ENCODE results near the gene CDH4.

CDH4 gene

GRCh38 chr20:61652146-61652545 is 400.1 kb downstream of the CDH4 start:
- TF ChIP-seq POLR2A (IDR thresholded peaks at IDR 0.05; ENCODE audit: low read depth, low read length), result no peak
- FAIRE-seq, result no peak
- no peak for DNase-seq (ENCODE audit: insufficient read length, low spot score)

- DNase-seq (ENCODE audit: insufficient read length, low spot score) (no peak), FAIRE-seq (no peak)
- no peak for TF ChIP-seq POLR2A (IDR thresholded peaks at IDR 0.05; ENCODE audit: low read depth, low read length)
Measured at GRCh38 chr20:61654726-61655125, 402.7 kb downstream of the CDH4 start.

DNA sequence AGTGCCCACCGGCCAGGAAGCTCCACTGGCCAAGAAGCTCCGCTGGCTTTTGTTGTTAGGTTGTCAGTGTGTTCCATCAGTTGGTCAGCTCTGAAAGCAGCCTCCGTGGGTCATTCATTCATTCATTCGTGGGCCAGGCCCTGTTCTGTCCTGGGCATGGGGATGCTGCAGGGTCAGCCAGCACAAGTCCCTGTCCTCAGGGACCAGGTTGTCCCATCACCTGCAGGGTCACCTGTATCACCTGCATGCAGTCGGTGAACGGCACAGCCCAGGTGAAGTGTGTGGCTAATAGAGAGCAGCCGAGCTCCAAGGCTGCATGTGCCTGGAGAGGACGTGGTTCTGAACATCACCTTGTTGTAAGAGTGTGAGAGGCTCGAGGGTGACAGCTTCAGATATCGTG is 403.5 kb downstream of the CDH4 start:
- no peak for FAIRE-seq
- no peak for TF ChIP-seq POLR2A (IDR thresholded peaks at IDR 0.05; ENCODE audit: low read depth, low read length)

DNA sequence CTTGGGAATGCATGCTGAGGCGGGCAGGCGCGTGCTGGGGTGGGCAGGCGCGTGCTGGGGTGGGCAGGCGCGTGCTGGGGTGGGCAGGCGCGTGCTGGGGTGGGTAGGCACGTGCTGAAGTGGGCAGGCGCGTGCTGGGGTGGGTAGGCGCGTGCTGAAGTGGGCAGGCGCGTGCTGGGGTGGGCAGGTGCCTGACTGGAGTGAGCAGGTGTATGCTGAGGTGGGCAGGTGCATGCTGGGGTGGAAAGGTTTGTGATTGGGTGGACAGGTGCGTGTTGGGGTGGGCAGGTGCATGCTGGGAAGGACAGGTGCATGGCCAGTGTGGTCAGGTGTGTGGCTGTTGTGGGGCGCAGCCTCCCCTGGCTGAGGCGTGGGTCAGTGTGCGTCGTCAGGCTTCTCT is 404.1 kb downstream of the CDH4 start:
- DNase-seq (ENCODE audit: insufficient read length, low spot score) (no peak), FAIRE-seq (no peak)
- no peak for TF ChIP-seq POLR2A (IDR thresholded peaks at IDR 0.05; ENCODE audit: low read depth, low read length)

More for the DNA sequence above, 403.5 kb downstream of the CDH4 start:
- no peak for DNase-seq (ENCODE audit: insufficient read length, low spot score)

DNA sequence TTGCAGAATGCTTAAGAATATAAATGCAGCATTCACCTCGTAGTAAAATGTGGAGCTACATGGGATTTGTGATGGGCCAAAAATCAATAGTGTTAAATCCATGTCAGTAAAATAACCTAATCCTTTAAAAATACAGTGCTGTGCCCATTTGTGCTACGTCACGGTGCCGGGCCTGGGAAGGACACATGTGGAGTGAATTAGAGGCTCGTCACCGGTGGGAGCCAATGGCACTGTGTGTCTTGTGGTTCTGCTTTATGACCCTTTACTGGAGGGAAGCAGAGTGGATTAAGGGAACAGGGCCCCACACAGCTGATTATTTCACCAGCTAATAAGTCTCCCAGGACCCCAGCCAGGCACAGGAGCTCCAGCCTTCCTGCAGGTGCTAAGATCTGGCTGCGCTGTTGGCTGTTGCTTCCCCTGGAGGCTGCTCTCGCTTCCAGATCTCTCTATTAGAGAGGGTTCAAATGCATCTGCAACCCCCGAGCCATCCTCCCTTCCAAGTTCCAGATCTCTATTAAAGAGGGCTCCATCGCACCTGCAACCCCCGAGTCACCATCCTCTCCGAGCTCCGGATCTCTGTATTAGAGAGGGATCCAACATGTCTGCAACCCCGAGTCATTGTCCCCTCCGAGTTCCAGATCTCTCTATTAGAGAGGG is 405.8 kb downstream of the CDH4 start:
- no peak for TF ChIP-seq POLR2A (IDR thresholded peaks at IDR 0.05; ENCODE audit: low read depth, low read length)
- DNase-seq (ENCODE audit: insufficient read length, low spot score), result no peak
- no peak for FAIRE-seq

GRCh38 chr20:61658563-61658962 is 406.5 kb downstream of the CDH4 start:
- TF ChIP-seq POLR2A (IDR thresholded peaks at IDR 0.05; ENCODE audit: low read depth, low read length), result no peak
- FAIRE-seq, result no peak
- no peak for DNase-seq (ENCODE audit: insufficient read length, low spot score)

GRCh38 chr20:61659246-61659993 is 407.4 kb downstream of the CDH4 start:
- TF ChIP-seq POLR2A (IDR thresholded peaks at IDR 0.05; ENCODE audit: low read depth, low read length), result no peak
- FAIRE-seq, result no peak
- DNase-seq (ENCODE audit: insufficient read length, low spot score), result no peak

GRCh38 chr20:61659994-61660346 is 407.9 kb downstream of the CDH4 start:
- DNase-seq (ENCODE audit: insufficient read length, low spot score) (no peak), FAIRE-seq (no peak)
- TF ChIP-seq POLR2A (IDR thresholded peaks at IDR 0.05; ENCODE audit: low read depth, low read length), result no peak

DNA sequence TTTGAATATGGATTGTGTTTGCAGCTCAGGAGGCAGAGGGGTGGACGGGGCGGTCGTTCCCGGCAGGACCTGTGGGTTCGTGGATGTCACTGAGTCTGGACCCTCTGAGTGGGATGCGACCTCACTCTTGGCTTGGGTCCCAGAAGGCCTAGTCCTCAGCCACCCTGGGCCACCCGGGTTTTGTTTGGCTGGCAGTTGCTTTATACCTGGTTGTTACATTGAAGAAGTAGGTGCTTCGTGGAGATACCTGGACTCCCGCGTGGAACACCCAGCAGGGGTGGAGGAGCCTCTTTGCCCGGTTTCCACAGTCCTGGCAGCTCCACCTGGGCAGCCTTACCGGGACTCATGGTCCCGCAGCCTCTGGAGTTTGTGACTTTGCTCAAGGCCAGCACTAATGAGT is 408.5 kb downstream of the CDH4 start:
- TF ChIP-seq POLR2A (IDR thresholded peaks at IDR 0.05; ENCODE audit: low read depth, low read length), result no peak
- FAIRE-seq (no peak), DNase-seq (ENCODE audit: insufficient read length, low spot score) (no peak)

GRCh38 chr20:61661025-61661424 is 409.0 kb downstream of the CDH4 start:
- no peak for TF ChIP-seq POLR2A (IDR thresholded peaks at IDR 0.05; ENCODE audit: low read depth, low read length)
- DNase-seq (ENCODE audit: insufficient read length, low spot score) (no peak), FAIRE-seq (no peak)

DNA sequence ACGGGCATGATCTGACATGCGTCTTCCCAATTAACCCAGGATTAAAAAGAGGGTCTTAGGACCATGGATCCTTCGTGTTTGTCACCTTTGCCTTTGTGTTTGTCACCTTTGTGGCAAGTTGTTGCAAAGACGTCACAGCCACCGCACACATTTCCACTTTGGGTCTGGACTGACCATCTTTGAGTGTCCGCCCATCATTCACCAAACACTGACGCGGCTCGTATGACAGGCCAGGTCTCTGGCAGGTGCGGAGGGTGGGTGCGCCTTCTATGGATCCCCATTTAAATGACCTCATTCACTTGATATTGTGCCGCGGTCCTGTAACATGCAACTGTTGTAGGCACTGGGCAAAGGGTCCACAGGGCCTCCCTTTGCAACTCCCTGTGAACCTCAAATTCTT is 409.5 kb downstream of the CDH4 start:
- FAIRE-seq, result no peak
- DNase-seq (ENCODE audit: insufficient read length, low spot score), result no peak
- TF ChIP-seq POLR2A (IDR thresholded peaks at IDR 0.05; ENCODE audit: low read depth, low read length), result no peak

DNA sequence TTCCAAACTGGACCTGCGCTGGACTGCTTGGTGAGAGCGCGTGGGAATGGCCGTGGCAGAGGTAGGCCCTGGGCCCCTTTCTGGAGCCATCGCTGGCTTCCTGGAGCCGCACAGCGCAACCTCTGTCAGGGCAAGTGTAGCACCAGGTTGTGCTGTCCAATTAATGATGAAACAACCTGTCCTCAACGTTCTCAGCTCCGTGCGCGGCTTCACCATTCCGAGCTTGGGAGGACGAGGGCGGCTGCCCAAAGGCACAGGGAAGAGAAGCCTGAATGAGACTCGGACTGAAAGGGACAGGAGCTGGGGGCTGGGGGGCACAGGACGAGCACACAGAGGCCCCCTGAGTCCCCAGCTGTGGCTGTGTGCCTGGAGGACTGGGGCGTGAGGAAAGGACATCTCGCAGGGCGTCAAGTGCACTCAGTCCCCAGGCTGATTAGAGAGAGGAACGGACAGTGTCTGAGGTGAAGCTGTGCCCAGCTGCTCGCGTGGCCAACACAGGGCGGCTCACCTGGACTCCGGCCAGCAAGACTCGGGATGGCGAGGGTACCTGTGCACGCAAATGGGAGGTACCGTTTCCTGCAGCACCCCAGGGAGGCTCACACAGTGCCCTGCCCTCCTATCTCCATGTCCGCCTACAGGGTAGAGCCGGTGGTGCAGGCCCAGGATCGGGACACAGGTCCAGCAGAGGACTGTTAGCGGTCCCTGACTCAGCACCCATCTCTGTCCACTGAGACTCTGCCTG is 410.3 kb downstream of the CDH4 start:
- FAIRE-seq, result no peak
- peak; percentile 26 for DNase-seq (ENCODE audit: insufficient read length, low spot score)
- TF ChIP-seq POLR2A (IDR thresholded peaks at IDR 0.05; ENCODE audit: low read depth, low read length), result no peak

- DNase-seq (ENCODE audit: insufficient read length, low spot score) (no peak), FAIRE-seq (no peak)
- TF ChIP-seq POLR2A (IDR thresholded peaks at IDR 0.05; ENCODE audit: low read depth, low read length), result no peak
Measured at GRCh38 chr20:61662968-61663331, 410.9 kb downstream of the CDH4 start.

DNA sequence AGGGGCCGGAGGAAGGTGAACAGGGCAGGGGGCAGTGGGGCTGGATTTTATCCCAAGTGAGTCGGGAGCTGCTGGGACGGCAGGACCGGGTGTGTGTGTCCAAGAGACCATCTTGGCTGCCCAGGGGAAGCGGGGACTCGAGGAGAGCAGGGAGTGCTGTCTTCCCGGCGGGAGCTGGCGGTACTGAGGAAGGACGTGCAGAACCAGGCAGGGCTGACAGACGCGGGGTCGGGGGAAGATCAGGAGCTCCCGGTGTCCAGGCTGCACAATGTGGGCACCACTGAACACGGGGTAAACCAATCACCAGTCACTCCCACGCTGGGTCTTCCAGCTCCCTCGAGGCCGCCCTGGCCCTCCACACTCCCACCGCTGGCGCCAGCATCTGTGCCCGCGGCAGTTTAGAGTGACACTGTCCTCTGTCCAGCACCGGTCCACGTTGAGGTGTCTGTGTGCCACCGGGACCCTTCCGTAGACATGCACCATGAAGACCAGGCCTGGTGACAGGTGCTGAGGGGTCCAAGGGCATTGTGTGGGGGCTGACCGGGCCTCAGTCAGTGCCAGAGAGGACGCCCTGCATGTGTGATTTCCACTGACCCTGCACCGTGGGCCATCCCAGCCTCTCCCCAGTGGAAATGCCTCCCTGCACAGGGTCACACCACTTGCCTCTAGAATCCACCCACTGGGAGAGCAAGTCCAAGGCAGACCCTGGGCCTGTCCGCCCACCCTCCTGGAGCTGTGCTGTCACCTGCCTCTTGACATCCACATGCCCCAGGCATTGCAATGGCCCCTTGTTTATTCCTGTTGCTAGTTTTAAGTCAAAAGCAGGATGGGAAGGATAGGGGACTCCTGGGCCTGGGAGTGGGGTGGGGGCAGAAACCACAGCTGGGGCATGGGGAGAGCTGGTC is 411.7 kb downstream of the CDH4 start:
- DNase-seq (ENCODE audit: insufficient read length, low spot score) (no peak), FAIRE-seq (no peak)
- TF ChIP-seq POLR2A (IDR thresholded peaks at IDR 0.05; ENCODE audit: low read depth, low read length), result no peak

All from H54 (cell line).